DMS79 (cell line): ENCODE data around the gene LDHA.

Experiments used
- DNase-seq: peaks from one replicate; lab custom pipeline; 2025; lab: John Stamatoyannopoulos, UW

Gene LDHA

DNA sequence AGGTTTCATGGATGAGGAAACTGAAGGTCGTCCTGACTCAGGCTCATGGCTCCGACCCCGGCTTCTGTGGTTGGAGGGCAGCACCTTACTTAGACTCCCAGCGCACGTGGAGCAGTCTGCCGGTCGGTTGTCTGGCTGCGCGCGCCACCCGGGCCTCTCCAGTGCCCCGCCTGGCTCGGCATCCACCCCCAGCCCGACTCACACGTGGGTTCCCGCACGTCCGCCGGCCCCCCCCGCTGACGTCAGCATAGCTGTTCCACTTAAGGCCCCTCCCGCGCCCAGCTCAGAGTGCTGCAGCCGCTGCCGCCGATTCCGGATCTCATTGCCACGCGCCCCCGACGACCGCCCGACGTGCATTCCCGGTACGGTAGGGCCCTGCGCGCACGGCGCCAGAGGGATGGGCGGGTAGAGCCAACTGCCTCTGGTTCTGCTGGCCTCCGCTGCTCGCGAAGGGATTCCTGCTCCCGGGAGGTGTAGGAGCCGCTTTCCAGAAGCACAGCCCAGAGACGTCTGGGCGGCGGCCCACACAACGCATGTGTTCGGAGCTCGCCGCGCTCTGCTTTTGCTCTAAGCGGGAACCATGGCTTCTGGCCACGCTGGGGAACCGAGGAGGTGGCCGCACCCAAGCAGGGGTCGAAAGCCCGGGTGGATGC lies at the start of gene LDHA:
TSS of gene LDHA (plus strand) at position 289 of the 653 bp plus-strand sequence. CDS start 2,280 bp downstream, outside the sequence.
- DNase-seq, result peak; percentile 89

DNA sequence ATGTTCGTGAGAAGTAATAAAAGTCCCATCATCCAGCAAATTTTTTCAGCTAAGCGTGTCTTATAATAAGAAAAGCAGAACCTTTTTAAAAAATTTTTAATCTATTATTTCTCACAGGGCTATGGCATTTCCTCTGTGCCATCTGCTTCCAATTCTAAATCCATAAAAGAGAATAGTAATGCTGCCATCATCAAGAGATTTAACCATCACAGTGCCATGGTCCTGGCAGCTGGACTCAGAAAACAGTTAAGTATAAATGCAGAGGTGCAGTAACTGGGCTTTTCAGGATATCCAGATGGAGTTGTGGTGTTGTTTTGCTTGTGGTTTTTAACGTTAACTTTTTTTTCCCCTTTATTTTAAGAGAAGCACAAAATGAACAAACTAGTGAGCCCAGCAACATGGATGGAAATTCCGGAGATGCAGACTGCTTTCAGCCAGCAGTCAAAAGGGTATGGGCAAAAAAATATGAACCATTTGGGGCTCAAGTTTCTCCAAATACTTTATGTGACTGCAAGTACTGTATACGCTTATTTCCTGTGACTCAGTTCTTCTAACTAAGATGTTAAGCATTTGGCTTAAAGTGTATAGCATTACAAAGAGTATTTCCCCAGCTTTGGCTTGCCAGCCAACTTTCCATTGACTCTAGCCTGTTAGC lies 46.8 kb upstream of the LDHA start:
- DNase-seq, result no peak

DNA sequence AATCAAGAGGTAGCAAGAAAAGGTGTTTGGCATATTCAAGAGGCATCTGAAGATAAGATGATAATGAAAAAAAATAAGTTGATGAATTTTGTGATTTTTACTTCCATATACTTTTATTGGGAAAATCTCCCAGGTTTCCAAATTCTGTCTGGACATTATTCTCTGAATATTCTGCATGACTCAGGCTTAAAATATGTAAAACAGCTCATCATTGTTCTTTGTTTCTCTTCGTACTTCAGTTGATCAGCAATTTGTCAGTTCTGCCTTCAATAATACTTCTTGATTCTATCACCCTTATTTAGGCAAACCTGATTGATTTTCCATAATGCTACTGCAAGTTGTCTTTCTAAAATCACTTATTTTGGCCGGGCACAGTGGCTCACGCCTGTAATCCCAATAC lies 41.8 kb upstream of the LDHA start:
- DNase-seq, result no peak

DNA sequence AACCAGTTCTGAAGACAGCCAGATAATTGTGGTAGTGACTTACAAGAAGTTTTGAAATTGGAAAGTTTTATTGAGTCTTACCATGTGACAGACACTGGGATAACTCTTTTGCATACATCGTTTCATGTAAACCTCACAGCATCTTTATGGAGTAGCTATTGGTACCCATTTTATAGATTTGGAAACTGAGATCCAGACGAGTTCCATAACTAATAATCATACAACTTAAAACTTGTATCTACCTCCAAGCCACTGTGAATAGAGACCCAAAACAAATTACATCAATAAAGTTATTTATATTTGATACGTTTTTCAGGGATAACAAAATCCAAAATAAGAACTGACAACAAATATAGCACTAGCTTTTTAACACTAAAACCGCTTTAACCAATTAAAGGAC lies 35.7 kb upstream of the LDHA start:
- DNase-seq, result no peak

DNA sequence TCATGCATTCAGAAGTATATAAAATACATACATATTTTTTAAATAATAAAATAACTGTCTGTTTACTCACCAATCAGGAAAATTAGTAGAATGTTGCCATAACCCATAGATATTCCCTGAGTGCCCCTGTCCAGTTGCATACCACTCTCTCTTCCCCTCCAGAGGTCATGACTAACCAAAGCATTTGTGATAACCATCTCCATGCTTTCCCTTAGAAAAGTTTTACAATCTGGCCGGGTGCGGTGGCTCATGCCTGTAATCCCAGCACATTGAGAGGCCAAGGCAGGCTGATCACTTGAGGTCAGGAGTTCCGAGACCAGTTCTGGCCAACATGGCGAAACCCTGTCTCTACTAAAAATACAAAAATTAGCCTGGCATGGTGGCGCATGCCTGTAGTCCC lies 33.2 kb upstream of the LDHA start:
- DNase-seq, result no peak

DNA sequence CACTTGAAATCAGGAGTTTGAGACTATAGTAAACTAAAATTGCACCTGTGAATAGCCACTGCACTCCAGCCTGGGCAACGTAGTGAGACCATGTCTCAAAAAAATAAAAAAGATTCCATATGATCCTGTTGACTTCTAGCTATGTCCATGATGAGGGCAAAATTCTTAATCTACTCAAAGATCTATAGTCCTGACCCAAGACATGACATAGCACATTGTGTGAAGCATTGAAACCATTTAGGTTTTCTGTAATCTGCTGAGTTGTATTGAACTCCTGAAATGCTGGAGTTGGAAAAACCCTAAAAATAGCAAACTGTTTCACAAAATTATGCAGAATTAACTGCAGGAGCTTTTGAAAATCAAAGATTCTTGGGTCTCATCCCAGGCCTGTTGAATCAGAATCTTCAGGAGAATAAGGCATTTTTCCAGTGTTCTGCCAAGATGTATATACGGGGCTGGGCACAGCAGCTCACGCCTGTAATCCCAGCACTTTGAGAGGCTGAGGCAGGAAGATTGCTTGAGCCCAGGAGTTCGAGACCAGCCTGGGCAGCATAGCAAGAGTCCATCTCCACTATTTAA lies 29.8 kb upstream of the LDHA start:
- DNase-seq, result no peak

DNA sequence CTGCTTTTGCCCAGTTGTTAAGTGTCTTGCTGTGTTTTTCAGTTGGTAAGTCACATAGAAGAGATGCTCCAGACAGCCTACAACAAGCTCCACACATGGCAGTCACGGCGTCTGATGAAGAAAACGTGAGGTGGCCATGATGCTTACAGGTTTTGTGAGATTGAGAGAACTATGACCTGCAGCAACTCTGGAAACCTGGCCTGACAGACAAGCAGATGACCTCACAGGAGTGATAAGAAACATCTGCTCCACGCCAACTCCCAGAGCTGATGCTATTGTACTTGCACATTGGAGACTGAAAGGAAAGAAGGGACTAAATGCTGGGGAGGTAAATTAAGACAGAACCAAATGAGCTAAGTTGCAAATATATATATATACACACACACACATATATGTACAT lies 28.6 kb upstream of the LDHA start:
- DNase-seq, result no peak

DNA sequence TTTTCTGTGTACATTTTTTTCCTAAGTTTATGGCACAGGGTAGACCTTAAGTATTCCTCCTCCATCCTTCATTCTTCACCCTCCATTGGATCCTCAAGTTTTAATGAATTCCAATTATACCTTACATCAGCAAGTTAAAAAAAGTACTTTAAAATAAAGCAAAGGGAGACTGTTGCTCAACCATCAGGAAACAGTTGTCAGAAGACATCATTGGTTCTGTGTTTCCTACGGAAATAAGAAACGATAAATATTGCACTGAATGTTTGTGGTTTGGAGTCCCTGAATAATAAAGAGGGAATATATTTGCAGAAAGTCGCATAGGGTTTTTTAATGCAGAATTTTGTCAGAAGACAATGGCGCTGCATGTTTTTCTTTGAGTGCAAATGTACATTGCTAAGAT lies 28.1 kb upstream of the LDHA start:
- no peak for DNase-seq

DNA sequence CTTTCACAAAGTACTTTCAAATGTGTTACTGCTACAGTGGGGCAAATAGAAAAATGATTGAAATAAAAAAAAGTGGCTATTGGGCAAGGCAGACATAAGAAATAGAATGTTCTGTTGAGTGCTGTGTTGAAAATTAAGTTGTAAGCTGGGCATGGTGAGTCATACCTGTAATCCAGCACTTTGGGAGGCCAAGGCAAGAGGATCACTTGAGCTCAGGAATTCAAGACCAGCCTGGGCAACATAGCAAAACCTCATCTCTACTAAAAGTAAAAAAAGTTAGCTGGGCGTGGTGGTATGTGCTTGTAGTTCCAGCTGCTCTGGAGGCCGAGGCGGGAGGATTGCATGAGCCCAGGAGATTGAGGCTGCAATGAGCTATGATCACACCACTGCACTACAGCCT lies 26.9 kb upstream of the LDHA start:
- no peak for DNase-seq

DNA sequence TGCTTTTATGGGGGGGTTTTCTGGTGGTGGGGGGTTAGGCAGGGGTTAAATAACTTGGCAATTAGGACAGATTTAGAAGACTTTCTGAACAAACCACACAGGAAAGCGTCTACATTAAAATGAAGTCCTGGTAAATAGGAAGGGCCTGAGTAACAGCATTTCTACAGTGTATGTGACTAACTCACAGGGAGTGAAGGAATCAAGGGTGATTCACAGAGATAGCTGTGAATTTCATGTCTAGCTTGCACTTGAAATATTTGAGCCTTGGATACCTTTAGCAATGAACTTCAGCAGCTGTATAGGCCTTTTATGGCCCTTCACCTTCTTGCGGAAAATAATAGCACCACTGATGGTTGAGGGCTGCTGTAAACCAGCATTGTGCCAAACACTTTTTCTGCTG lies 26.1 kb upstream of the LDHA start:
- no peak for DNase-seq

DNA sequence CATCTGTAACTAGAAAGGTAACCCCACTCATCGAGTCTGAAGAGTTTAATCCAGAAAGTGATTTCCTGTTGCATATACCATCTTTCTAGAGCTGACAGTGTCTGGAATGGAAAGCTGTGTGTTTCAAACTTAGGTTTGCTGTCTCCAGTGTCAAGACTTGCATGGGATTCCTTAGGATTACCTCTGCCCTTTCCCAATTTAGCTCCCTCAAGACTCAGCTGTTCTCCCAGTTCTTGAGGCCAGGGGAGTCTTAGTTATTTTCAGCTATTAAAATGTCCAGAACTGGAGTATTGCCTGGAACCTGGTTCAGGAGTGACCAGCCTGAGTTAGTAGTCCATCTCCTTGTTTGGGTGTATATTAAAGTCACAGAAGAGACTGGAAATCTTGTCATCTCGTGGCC lies 25.0 kb upstream of the LDHA start:
- DNase-seq, result no peak

DNA sequence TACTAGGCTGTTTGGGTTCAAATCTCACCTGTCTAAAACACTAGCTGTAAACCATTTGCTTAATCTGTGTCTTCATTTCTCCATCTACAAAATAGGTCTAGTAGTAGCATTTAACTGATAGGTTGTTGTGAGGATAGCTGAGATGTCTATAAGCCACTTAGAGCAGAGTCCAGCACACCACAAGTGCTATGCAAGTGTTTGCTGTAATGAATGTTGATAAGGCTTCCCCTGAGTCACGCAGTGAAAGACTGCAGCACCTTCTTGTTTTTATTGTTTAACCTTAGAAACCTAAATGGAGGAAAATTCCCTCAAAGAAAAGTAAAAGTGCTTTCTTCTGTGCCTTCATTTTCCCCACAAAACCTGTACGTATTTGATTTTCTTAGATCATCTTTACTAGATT lies 23.1 kb upstream of the LDHA start:
- DNase-seq, result no peak

DNA sequence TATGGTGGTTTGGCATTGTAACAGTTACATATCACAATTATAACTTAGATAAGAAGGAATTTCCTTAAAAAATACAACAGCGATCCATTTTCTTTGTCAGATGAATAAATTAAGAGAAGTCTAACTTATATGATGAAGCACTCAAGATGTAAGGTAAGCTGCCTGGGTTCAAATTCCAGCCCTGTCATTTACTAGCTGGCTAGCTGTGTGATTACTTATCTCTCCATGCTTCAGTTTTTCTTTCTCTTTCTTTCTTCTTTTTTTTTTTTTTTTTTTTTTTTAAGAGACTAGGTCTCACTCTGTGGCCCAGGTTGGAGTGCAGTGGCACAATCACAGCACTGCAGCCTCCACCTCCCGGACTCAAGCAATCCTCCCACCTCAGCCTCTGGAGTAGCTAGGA lies 22.2 kb upstream of the LDHA start:
- DNase-seq, result no peak

DNA sequence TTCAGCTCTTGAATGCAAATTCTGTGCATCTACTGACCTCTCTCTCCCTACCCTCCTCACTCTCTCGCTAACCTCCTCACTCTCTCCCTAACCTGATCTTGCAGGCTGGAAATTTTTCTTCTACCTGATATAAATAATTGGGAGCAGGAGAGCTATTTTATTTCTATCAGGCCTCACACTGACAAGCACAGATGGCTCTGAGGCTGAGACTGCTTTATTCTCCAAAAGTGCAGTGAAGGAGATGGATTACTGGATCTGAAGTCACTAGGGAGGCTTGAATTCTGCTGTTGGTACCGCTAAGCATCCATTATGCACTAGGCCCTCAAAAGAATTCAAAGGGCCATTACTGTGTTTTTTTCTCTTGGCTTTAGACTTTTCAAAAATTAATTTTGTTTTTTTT lies 19.4 kb upstream of the LDHA start:
- DNase-seq, result no peak

DNA sequence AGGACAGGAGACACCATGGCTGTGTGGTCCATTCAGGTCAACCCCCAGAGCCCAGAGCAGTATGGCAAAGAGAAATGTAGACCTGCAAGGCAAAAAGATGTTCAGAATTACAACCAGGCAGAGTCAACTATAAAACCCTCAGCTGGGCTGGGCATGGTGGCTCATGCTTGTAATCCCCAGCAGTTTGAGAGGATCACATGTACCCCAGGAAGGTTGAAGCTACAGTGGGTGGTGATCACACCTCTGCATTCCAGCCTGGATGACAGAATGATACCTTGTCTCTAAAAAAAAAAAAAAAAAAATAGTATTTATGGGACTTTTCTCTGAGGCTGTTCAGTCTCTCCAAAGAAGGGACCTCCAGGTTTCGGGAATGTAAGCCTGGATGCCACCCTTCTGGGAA lies 18.4 kb upstream of the LDHA start:
- no peak for DNase-seq

DNA sequence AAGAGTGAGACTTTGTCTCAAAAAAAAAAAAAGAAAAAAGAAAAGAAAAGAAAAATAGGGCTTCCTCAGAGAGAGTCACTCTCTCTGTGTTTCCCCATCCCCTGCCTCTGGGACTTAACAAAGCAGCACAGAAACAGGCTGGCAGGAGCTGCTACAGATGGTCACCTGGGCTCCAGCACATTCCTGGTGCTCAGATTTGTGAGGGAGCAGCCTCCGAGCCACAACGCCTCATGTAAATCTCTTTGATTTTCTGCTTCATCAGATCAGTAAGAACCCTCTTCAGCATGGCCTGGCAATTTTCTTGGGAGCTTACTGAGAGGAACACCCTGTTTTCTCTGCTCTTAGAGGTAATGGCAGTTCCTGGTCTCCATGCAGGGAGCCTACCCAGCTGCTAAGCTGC lies 15.2 kb upstream of the LDHA start:
- DNase-seq, result peak; percentile 79

DNA sequence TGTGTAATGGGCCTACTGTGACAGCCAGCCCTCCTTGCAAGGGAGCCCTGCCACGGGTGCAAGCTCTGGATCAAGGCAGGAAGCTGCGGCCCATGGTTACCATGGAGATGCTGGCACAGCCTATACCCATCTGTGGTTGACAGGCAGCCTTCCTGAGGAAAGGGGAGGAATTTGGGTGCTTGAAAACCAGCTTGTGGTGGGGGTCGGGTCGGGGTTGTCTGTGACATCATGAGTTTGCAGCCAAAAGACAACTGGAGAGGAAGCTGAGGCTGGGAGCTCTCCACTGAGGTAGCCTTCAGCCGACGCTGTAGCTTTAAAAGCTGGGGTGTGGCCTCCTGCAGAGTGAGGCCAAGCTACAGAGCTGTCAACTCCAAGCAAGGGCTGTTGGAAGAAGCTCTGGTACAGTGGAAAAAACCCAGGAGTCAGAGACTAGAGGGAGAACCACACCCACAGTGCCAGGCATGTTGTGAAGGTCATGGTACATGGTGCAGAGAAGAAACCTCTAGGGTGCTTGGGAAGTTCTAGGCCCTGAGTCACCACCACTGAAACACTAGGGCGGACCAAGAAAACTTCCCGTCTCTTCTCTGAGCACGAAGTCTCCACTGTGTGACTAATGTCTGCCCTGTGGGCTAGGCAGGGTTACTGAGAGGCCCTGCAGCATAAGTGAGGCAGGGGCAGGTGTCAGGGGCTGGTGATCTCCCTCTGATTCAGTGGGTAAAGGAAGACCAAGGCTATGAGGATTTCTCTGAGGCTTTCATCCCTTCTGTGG lies 10.8 kb upstream of the LDHA start:
- DNase-seq, result no peak

DNA sequence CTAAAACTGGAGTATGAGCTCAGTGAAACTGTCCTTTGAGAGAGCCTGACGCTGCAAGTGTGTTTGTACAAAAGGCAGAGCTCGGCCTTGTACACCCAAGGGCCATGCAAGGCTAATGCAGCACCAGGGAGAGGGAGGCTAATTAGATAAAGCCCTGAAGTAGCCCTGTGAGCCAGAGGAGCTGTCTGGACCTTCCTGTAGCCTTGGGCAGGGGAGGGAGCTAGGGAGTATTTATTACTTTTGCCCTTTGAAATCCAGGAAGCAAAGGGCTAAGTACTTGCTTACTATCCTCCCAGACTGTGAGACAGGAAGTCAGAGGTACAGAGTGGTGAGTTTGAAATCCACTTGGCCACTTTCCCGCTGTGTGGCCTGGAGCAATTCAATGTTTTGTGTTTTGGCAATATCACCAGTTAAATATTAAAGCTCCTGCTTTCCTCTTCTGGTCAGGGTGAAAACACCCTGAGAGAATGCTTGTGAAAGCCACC lies 10.2 kb upstream of the LDHA start:
- DNase-seq, result no peak

DNA sequence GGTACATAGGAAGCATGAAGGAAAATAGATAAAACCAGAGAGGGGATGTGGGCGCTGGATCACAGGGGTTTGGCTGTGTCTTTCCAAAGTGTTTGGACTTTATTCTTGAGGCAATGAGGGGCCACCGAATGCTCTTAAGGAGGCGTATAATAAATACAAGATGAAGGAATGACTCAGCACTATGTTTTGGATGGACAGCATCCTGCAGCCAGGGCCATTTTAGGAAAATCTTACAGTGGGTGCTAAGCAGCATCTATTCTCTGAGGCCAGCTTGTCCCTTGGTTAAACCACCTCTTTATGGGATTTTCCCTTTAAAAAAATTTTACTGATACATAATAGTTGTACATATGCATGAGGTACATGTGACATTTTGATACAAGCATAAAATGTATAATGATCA lies 4.3 kb upstream of the LDHA start:
- no peak for DNase-seq

DNA sequence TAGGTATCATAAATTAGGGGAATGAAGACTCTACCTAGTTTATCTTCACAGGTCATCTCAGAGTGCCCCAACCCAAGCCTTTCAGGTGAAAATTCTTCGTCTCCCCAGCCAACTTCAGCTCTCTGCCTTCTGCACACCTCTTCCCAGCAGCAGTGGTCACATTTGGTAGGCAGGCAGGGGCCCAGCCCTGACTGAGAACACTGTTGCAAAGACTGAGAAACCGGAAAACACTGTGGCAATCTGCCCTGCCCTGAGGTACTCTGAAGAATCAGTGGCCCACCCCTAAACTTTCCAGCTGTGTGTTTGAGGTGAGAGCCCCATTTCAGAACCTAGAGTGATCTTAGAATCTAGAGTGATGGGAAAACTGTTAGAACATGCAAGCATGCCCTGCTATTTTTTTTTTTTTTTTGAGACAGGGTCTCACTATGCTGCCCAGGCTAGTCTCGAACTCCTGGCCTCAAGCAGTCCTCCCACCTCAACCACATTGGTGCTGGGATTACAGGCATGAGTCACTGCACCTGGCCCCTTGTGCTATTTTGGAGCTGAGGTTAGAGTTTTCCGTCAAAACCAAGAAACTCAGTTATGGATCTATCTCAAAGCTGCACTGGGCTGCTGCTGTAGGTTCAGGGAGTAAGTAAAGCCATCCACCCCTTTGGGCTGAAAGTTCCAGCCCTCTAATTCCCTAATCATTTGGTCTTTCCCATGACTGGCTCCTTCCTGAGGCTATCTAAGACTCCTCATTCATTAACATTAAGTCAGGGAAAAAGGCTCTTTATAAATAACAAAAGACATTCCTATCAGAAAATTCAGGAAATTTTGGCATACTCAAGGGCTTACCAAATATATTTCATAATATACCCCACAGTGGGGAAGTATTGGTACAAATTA lies 1.7 kb upstream of the LDHA start:
- DNase-seq, result no peak

DNA sequence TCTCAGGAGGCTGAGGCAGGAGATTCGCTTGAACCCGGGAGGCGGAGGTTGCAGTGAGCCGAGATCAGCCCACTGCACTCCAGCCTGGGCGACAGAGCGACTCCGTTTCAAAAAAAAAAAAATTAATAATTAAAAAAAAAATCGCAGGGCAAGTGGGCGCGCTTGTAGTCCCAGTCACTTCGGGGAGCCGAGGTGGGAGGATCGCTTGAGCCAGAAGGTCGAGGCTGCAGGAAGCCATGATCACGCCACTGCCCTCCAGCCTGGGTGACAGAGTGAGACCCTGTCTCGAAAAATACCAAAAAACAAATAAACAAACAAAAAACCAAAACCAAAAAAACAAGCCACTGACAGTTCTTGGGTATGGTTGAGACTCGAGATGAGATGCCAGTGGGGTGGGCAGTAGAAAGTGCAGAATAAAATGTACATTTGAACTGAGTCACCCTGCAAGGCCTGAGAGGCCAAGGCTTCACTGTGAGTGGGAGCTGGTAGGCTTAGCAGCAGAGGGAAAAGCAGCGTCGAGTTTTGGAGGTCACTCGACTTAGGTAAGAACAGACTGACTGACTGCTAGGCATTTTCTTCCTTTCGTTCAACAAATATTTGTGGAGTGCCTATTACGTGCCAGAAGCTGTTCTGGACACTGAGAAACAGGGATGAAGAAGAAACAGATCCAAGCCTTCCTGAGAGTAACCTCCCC lies 635 bp upstream of the LDHA start:
- no peak for DNase-seq
